ENCODE results near the gene SHISA2. TPM values are rescaled to one million over a fixed set of nuclear protein-coding genes. Genes with fewer than 3 reads are reported as not detected.

SHISA2 gene
- total and polyA plus RNA-seq, 4 donors: under 0.01 to 2.1 TPM; not detected in 2

GRCh38 chr13:26015271-26016125 lies 36.3 kb downstream of the SHISA2 start:
- no peak for DNase-seq (ENCODE audit: low spot score)
- Histone ChIP-seq H3K36me3 (ENCODE audit: control insufficient read depth in 4 of 4, insufficient read depth in 3 of 4, low read depth in 1 of 4, low read length in 3 of 4) (no peaks in the 10 kb centered on the region), H3K9ac (ENCODE audit: low read depth in 1 of 2, low read length in 2 of 2) (no peak overlapping the region), H3K27ac (ENCODE audit: low read depth in 1 of 2, low read length in 2 of 2) (no peak overlapping the region), H3K27me3 (ENCODE audit: control insufficient read depth in 4 of 4, insufficient read depth in 4 of 4, low read length in 3 of 4) (peaks cover 0 to 5% (median 3%) of the 10 kb centered on the region in 4 donors), H3K9me3 (ENCODE audit: control insufficient read depth in 4 of 4, low read length in 3 of 4) (no peaks in the 10 kb centered on the region), H3K4me1 (ENCODE audit: control insufficient read depth in 4 of 4, insufficient read depth in 4 of 4, low read length in 3 of 4) (no peaks in the 10 kb centered on the region), H3K4me3 (ENCODE audit: low read depth in 1 of 3, low read length in 3 of 3) (no peak overlapping the region)
- 60% methylated on average over 10 of the region's 10 CpGs for WGBS
- TF ChIP-seq, protein P1, sequence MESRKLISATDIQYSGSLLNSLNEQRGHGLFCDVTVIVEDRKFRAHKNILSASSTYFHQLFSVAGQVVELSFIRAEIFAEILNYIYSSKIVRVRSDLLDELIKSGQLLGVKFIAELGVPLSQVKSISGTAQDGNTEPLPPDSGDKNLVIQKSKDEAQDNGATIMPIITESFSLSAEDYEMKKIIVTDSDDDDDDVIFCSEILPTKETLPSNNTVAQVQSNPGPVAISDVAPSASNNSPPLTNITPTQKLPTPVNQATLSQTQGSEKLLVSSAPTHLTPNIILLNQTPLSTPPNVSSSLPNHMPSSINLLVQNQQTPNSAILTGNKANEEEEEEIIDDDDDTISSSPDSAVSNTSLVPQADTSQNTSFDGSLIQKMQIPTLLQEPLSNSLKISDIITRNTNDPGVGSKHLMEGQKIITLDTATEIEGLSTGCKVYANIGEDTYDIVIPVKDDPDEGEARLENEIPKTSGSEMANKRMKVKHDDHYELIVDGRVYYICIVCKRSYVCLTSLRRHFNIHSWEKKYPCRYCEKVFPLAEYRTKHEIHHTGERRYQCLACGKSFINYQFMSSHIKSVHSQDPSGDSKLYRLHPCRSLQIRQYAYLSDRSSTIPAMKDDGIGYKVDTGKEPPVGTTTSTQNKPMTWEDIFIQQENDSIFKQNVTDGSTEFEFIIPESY (IDR thresholded peaks at IDR 0.05): no peak
- TF ChIP-seq RXRA (IDR thresholded peaks at IDR 0.05) (no peak), EGR1 (IDR thresholded peaks at IDR 0.05; ENCODE audit: low read depth in 2 of 2) (no peak), FOXA1 (IDR thresholded peaks at IDR 0.05) (no peak), TAF1 (conservative IDR thresholded peaks at IDR 0.05) (no peak), CTCF (IDR thresholded peaks at IDR 0.05; ENCODE audit: low read depth, low read length, missing input control) (no peak), RAD21 (IDR thresholded peaks at IDR 0.05) (no peak), GABPA (IDR thresholded peaks at IDR 0.05 in 1 of 2, conservative IDR thresholded peaks at IDR 0.05 in 1 of 2) (no peak), HNF4A (conservative IDR thresholded peaks at IDR 0.05) (no peak), SP1 (IDR thresholded peaks at IDR 0.05) (no peak), YY1 (IDR thresholded peaks at IDR 0.05) (no peak), HNF4G (IDR thresholded peaks at IDR 0.05) (no peak), NR2F2 (IDR thresholded peaks at IDR 0.05) (no peak), JUND (IDR thresholded peaks at IDR 0.05) (no peak)
- TF ChIP-seq, protein P2, sequence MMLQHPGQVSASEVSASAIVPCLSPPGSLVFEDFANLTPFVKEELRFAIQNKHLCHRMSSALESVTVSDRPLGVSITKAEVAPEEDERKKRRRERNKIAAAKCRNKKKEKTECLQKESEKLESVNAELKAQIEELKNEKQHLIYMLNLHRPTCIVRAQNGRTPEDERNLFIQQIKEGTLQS (IDR thresholded peaks at IDR 0.05): no peak
- TF ChIP-seq, protein P3, sequence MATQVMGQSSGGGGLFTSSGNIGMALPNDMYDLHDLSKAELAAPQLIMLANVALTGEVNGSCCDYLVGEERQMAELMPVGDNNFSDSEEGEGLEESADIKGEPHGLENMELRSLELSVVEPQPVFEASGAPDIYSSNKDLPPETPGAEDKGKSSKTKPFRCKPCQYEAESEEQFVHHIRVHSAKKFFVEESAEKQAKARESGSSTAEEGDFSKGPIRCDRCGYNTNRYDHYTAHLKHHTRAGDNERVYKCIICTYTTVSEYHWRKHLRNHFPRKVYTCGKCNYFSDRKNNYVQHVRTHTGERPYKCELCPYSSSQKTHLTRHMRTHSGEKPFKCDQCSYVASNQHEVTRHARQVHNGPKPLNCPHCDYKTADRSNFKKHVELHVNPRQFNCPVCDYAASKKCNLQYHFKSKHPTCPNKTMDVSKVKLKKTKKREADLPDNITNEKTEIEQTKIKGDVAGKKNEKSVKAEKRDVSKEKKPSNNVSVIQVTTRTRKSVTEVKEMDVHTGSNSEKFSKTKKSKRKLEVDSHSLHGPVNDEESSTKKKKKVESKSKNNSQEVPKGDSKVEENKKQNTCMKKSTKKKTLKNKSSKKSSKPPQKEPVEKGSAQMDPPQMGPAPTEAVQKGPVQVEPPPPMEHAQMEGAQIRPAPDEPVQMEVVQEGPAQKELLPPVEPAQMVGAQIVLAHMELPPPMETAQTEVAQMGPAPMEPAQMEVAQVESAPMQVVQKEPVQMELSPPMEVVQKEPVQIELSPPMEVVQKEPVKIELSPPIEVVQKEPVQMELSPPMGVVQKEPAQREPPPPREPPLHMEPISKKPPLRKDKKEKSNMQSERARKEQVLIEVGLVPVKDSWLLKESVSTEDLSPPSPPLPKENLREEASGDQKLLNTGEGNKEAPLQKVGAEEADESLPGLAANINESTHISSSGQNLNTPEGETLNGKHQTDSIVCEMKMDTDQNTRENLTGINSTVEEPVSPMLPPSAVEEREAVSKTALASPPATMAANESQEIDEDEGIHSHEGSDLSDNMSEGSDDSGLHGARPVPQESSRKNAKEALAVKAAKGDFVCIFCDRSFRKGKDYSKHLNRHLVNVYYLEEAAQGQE (IDR thresholded peaks at IDR 0.05): no peak
- TF ChIP-seq, protein P4, sequence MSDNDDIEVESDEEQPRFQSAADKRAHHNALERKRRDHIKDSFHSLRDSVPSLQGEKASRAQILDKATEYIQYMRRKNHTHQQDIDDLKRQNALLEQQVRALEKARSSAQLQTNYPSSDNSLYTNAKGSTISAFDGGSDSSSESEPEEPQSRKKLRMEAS (IDR thresholded peaks at IDR 0.05): no peak

Measured in liver (tissue), 9 donors.